GM12892 (cell line): ENCODE measurements around the gene FGF3.

ENCODE experiments used
- DNase-seq: peaks from one replicate; pipeline ENCODE4 v3.0.0; 2011; ENCODE audit not compliant: insufficient read length
- FAIRE-seq: peaks from 2 replicates; lab custom pipeline; 2011; peaks lifted over from hg19 to GRCh38; lab: Jason Lieb, UNC
- POLR2A ChIP-seq: IDR thresholded peaks from 2 replicates; pipeline ENCODE4 v1.6.1; 2011; ENCODE audit warnings: low read depth, low read length, control low read depth
- POLR2AphosphoS5 ChIP-seq: IDR thresholded peaks from 2 replicates; pipeline ENCODE4 v1.6.1; 2011; ENCODE audit warnings: low read depth, low read length, control low read depth
- TAF1 ChIP-seq: IDR thresholded peaks from 2 replicates; pipeline ENCODE4 v1.6.1; 2011; ENCODE audit warnings: low read depth, mild to moderate bottlenecking, control low read depth, low read length, borderline replicate concordance

Gene FGF3

GRCh38 chr11:69797156-69797555, 22.1 kb downstream of the FGF3 start:
- TF ChIP-seq POLR2AphosphoS5: no peak
- no peak for TF ChIP-seq POLR2A
- no peak for TF ChIP-seq TAF1
- DNase-seq (no peak), FAIRE-seq (no peak)

- no peak for DNase-seq
- TF ChIP-seq POLR2A (no peak), POLR2AphosphoS5 (no peak), TAF1 (no peak)
- FAIRE-seq: no peak
Observed at GRCh38 chr11:69796063-69796462, 23.2 kb downstream of the FGF3 start.

- TF ChIP-seq POLR2AphosphoS5: no peak
- no peak for TF ChIP-seq POLR2A
- TF ChIP-seq TAF1: no peak
- DNase-seq: no peak
- no peak for FAIRE-seq
Observed at GRCh38 chr11:69791276-69792180, 27.7 kb downstream of the FGF3 start.

- DNase-seq: no peak
- FAIRE-seq: no peak
- TF ChIP-seq POLR2A: no peak
- TF ChIP-seq POLR2AphosphoS5: no peak
Observed at GRCh38 chr11:69788956-69789355, 30.3 kb downstream of the FGF3 start.

GRCh38 chr11:69787906-69788305, 31.3 kb downstream of the FGF3 start:
- FAIRE-seq (no peak), DNase-seq (no peak)
- TF ChIP-seq POLR2AphosphoS5: no peak
- TF ChIP-seq POLR2A: no peak
- no peak for TF ChIP-seq TAF1

- FAIRE-seq (no peak), DNase-seq (no peak)
- TF ChIP-seq POLR2A: no peak
- TF ChIP-seq POLR2AphosphoS5: no peak
- no peak for TF ChIP-seq TAF1
Observed at GRCh38 chr11:69787457-69787856, 31.8 kb downstream of the FGF3 start.

- DNase-seq: no peak
Observed at GRCh38 chr11:69781241-69781640, 38.0 kb downstream of the FGF3 start.

GRCh38 chr11:69778373-69778772, 40.8 kb downstream of the FGF3 start:
- FAIRE-seq: no peak
- TF ChIP-seq POLR2A: no peak
- TF ChIP-seq POLR2AphosphoS5: no peak
- TF ChIP-seq TAF1: no peak
- DNase-seq: no peak

More at GRCh38 chr11:69781241-69781640, 38.0 kb downstream of the FGF3 start:
- TF ChIP-seq POLR2AphosphoS5 (no peak), POLR2A (no peak), TAF1 (no peak)
- FAIRE-seq: no peak

- TF ChIP-seq POLR2A (no peak), TAF1 (no peak), POLR2AphosphoS5 (no peak)
- no peak for FAIRE-seq
- no peak for DNase-seq
Observed at GRCh38 chr11:69775163-69775755, 44.0 kb downstream of the FGF3 start, which contains the start of gene FGF4. TSS of gene FGF4 (minus strand) at chr11:69775341. CDS start at chr11:69775084, 257 bp downstream.

- no peak for DNase-seq
- TF ChIP-seq TAF1 (no peak), POLR2A (no peak)
- no peak for FAIRE-seq
Observed at GRCh38 chr11:69774354-69775162, 44.7 kb downstream of the FGF3 start.
